HepG2 (cell line): ENCODE measurements around the gene AP3D1. TPM values are rescaled to one million over a fixed set of nuclear protein-coding genes. Genes with fewer than 3 reads are reported as not detected.

Experiments
- FLYWCH1 ChIP-seq: sonication (generic); formaldehyde crosslinking; IDR thresholded peaks from 2 replicates; pipeline ENCODE4 v1.8.1; 2023; ENCODE audit warnings: mild to moderate bottlenecking, missing genetic modification reagents
- FOXP1 ChIP-seq, 2 experiments: fragments of 450-650 bp in 1 of 2; IDR thresholded peaks; 2 replicates each; pipeline ENCODE4 v1.6.1; 2017 to 2018; ENCODE audit warnings: antibody characterized with exemption in 1 of 2
- GMEB1 ChIP-seq: sonication (generic); formaldehyde crosslinking; IDR thresholded peaks from 2 replicates; pipeline ENCODE4 v1.5.1; 2020; ENCODE audit warnings: missing genetic modification reagents, mild to moderate bottlenecking, borderline replicate concordance
- IKZF4 ChIP-seq: sonication (generic); formaldehyde crosslinking; IDR thresholded peaks from 2 replicates; pipeline ENCODE4 v1.5.1; 2020; ENCODE audit warnings: borderline replicate concordance, mild to moderate bottlenecking, low read depth, missing genetic modification reagents; ENCODE audit errors: not compliant biosample characterization
- ISX ChIP-seq: sonication (generic); formaldehyde crosslinking; conservative IDR thresholded peaks from 2 replicates; pipeline ENCODE4 v1.5.0; 2020; ENCODE audit warnings: missing genetic modification reagents
- JUN ChIP-seq: sonication (generic); formaldehyde crosslinking; IDR thresholded peaks from 2 replicates; pipeline ENCODE4 v1.4.0; 2020; ENCODE audit warnings: mild to moderate bottlenecking, missing genetic modification reagents
- MAFF ChIP-seq: IDR thresholded peaks from 2 replicates; pipeline ENCODE4 v1.6.1; 2011; ENCODE audit warnings: low read depth, low read length, improper control_type of control experiment
- MIXL1 ChIP-seq: IDR thresholded peaks from 2 replicates; pipeline ENCODE4 v1.6.1; 2016
- MTA1 ChIP-seq: sonication (generic); formaldehyde crosslinking; IDR thresholded peaks from 2 replicates; pipeline ENCODE4 v1.4.0; 2020; ENCODE audit warnings: missing genetic modification reagents, mild to moderate bottlenecking, borderline replicate concordance
- NCOA2 ChIP-seq: sonication (generic); formaldehyde crosslinking; IDR thresholded peaks from 2 replicates; pipeline ENCODE4 v1.8.0; 2022; ENCODE audit warnings: inconsistent platforms
- NR2F1 ChIP-seq, 2 experiments: fragments of 450-650 bp in 1 of 2; formaldehyde crosslinking in 1 of 2; IDR thresholded peaks; 2 replicates each; pipeline versions ENCODE4 v1.5.0 to v1.6.1; 2016 to 2020; ENCODE audit warnings: mild to moderate bottlenecking in 1 of 2, missing compliant biosample characterization in 1 of 2, missing genetic modification reagents in 1 of 2, moderate library complexity in 1 of 2
- PBX2 ChIP-seq: IDR thresholded peaks from 2 replicates; pipeline ENCODE4 v1.6.1; 2016; ENCODE audit warnings: control low read depth
- SCMH1 ChIP-seq: sonication (generic); formaldehyde crosslinking; IDR thresholded peaks from 2 replicates; pipeline ENCODE4 v1.9.0; 2021; ENCODE audit warnings: missing genetic modification reagents, mild to moderate bottlenecking, borderline replicate concordance
- SOX6 ChIP-seq, 2 experiments: fragments of 450-650 bp in 1 of 2; sonication (generic) in 1 of 2; formaldehyde crosslinking in 1 of 2; IDR thresholded peaks; 2 replicates each; pipeline versions ENCODE4 v1.4.0 to v1.6.1; 2017 to 2020; ENCODE audit warnings: antibody characterized with exemption in 1 of 2, mild to moderate bottlenecking in 1 of 2, missing genetic modification reagents in 1 of 2
- SP140L ChIP-seq: sonication (generic); formaldehyde crosslinking; IDR thresholded peaks from 2 replicates; pipeline ENCODE4 v1.4.0; 2020; ENCODE audit warnings: missing genetic modification reagents, borderline replicate concordance
- SYNCRIP ChIP-seq: fragments of 200-400 bp; formaldehyde crosslinking; IDR thresholded peaks from 2 replicates; pipeline ENCODE4 v1.6.1; 2018; ENCODE audit warnings: mild to moderate bottlenecking, low read depth, low read length; ENCODE audit not compliant: insufficient read depth
- ZBTB49 ChIP-seq: sonication (generic); formaldehyde crosslinking; IDR thresholded peaks from 2 replicates; pipeline ENCODE4 v1.4.0; 2020; ENCODE audit warnings: missing genetic modification reagents, borderline replicate concordance
- ZNF335 ChIP-seq: sonication (generic); formaldehyde crosslinking; IDR thresholded peaks from 2 replicates; pipeline ENCODE4 v1.4.0; 2020; ENCODE audit warnings: missing genetic modification reagents
- ZNF430 ChIP-seq: sonication (generic); formaldehyde crosslinking; IDR thresholded peaks from 2 replicates; pipeline ENCODE4 v1.9.0; 2021; ENCODE audit warnings: mild to moderate bottlenecking, missing genetic modification reagents
- ZNF577 ChIP-seq: sonication (generic); formaldehyde crosslinking; IDR thresholded peaks from 2 replicates; pipeline ENCODE4 v1.4.0; 2020; ENCODE audit warnings: mild to moderate bottlenecking, low read depth, missing genetic modification reagents, borderline replicate concordance
- ZNF660 ChIP-seq: sonication (generic); formaldehyde crosslinking; IDR thresholded peaks from 2 replicates; pipeline ENCODE4 v1.5.1; 2020; ENCODE audit warnings: mild to moderate bottlenecking, low read depth, missing genetic modification reagents, borderline replicate concordance
- ZNF672 ChIP-seq: sonication (generic); formaldehyde crosslinking; IDR thresholded peaks from 2 replicates; pipeline ENCODE4 v1.8.1; 2022; ENCODE audit warnings: missing genetic modification reagents
- ZNF891 ChIP-seq: sonication (generic); formaldehyde crosslinking; IDR thresholded peaks from 2 replicates; pipeline ENCODE4 v1.5.0; 2020; ENCODE audit warnings: mild to moderate bottlenecking, missing genetic modification reagents
- polyA plus RNA-seq, 8 experiments: library from polyadenylated mRNA; depleted of rRNA in 3 of 8; stranded (reverse) in 7 of 8; unstranded in 1 of 8; fragments of >200 nt; fragmentation: Illumina TruSeq in 4 of 8; extraction: Trizol in 4 of 8; gene quantifications; 2 replicates each; pipeline versions ENCODE4 v1.2.1 to v1.2.3, GENCODE V29; 2011 to 2016; ENCODE audit warnings: low read depth in 4 of 8, missing spikeins in 1 of 8, mixed read lengths in 1 of 8; ENCODE audit not compliant: insufficient read depth in 1 of 8
- total RNA-seq, 5 experiments: library from RNA; depleted of rRNA; stranded (reverse); fragments of >200 nt; fragmentation: Illumina TruSeq; extraction: Trizol; gene quantifications; 2 replicates each; pipeline ENCODE4 v1.2.3, GENCODE V29; 2016; ENCODE audit warnings: low read depth in 1 of 5

Gene AP3D1
- total and polyA plus RNA-seq, 2 of the 13 experiments (the other 11 are each of a cell fraction or from before 2014, with no cell fraction given) = 68.0 to 82.6 TPM

GRCh38 chr19:2051773-2052704 lies 99.3 kb downstream of the AP3D1 start (continued):
- TF ChIP-seq GMEB1 (CRISPR knock-in tag) (no peak), SYNCRIP (no peak), FOXP1 (IDR thresholded peaks at IDR 0.05) (no peak), FOXP1 (CRISPR knock-in tag; IDR thresholded peaks at IDR 0.05) (no peak; the same call in 1 of the 2 replicates), NR2F1 (CRISPR knock-in tag; IDR thresholded peaks at IDR 0.05) (no peak), JUN (no peak), ZBTB49 (CRISPR knock-in tag) (no peak), ZNF430 (CRISPR knock-in tag) (0 out of 2 replicates have a peak, but pooled peaks have one; percentile 62), PBX2 (CRISPR knock-in tag) (no peak), SCMH1 (no peak), ZNF335 (CRISPR knock-in tag) (no peak), ZNF660 (CRISPR knock-in tag) (no peak), ZNF577 (CRISPR knock-in tag) (no peak), MAFF (no peak), SP140L (no peak), SOX6 (IDR thresholded peaks at IDR 0.05) (no peak), SOX6 (CRISPR knock-in tag; IDR thresholded peaks at IDR 0.05) (no peak), IKZF4 (CRISPR knock-in tag) (no peak), FLYWCH1 (CRISPR knock-in tag) (no peak), NCOA2 (CRISPR knock-in tag) (no peak), MTA1 (peak; percentile 30; the same call in 1 of the 2 replicates), MIXL1 (no peak), ISX (no peak), ZNF891 (CRISPR knock-in tag) (no peak), ZNF672 (no peak)
